Breast epithelium (tissue), 4 donors: Measurements from ENCODE around the gene RRAGD. TPM values are rescaled to one million over a fixed set of nuclear protein-coding genes. Genes with fewer than 3 reads are reported as not detected.

Experiments
- DNase-seq, 2 donors: peaks; one replicate each; pipeline ENCODE4 v3.0.0-alpha.2; 2019; ENCODE audit warnings: low spot score in 2 of 2
- H3K27ac ChIP-seq, 2 donors: fragments of 200-600 bp; sonication (generic) in 1 of 2; one replicate each; pipeline ENCODE4 v1.5.1; 2016 to 2019; ENCODE audit warnings: mild to moderate bottlenecking in 1 of 2
- H3K27me3 ChIP-seq, 2 donors: fragments of 200-600 bp; sonication (generic) in 1 of 2; one replicate each; pipeline versions ENCODE4 v1.5.1 to v1.6.0; 2017 to 2019; ENCODE audit warnings: control low read depth in 1 of 2, mild to moderate bottlenecking in 1 of 2
- H3K36me3 ChIP-seq: fragments of 200-600 bp; one replicate; pipeline ENCODE4 v1.5.1; 2019
- H3K4me1 ChIP-seq, 2 donors: fragments of 200-600 bp; sonication (generic); one replicate each; pipeline ENCODE4 v1.5.1; 2016 to 2019; ENCODE audit warnings: control low read depth in 1 of 2
- H3K4me3 ChIP-seq, 3 donors: fragments of 200-600 bp; sonication (generic); 1 replicate in 2 of 3; 2 replicates in 1 of 3; pipeline ENCODE4 v1.5.1; 2016 to 2019; ENCODE audit warnings: mild to moderate bottlenecking in 3 of 3, moderate library complexity in 2 of 3
- H3K9me3 ChIP-seq, 2 donors: fragments of 200-600 bp; sonication (generic) in 1 of 2; one replicate each; pipeline ENCODE4 v1.5.1; 2016 to 2019; ENCODE audit warnings: control low read depth in 1 of 2
- CTCF ChIP-seq, 3 donors: fragments of 450-650 bp; IDR thresholded peaks; one replicate each; pipeline ENCODE4 v1.5.1; 2016 to 2017; ENCODE audit warnings: antibody characterized with exemption in 3 of 3, mild to moderate bottlenecking in 3 of 3, moderate library complexity in 3 of 3
- POLR2A ChIP-seq: fragments of 450-650 bp; IDR thresholded peaks from one replicate; pipeline ENCODE4 v1.6.1; 2016; ENCODE audit warnings: antibody characterized with exemption, mild to moderate bottlenecking, moderate library complexity
- POLR2AphosphoS5 ChIP-seq, 3 donors: sonication (generic); formaldehyde crosslinking; IDR thresholded peaks; one replicate each; pipeline ENCODE4 v1.6.1; 2017; ENCODE audit warnings: antibody characterized with exemption in 3 of 3
- intact Hi-C: fragments of 100-400 bp; cut with DNase I; formaldehyde crosslinking; loops from one replicate; pipeline ENCODE4 v1.15.1; 2023; ENCODE audit warnings: low total_unique reads
- total RNA-seq, 3 donors: library from RNA; depleted of rRNA; stranded (reverse); fragments of >200 nt; gene quantifications; one replicate each; pipeline ENCODE4 v1.1.0, GENCODE V29; 2016

The RRAGD gene
- total RNA-seq, 3 donors from 2014 or later = 12.8 to 38.6 (median 23.9) TPM

GRCh38 chr6:89406141-89406540 lies 5.9 kb downstream of the RRAGD start:
- TF ChIP-seq POLR2A (no peak), CTCF (IDR thresholded peaks at IDR 0.05) (no peak), POLR2AphosphoS5 (IDR thresholded peaks at IDR 0.05) (no peak)
- intact Hi-C loops = no loop called here
- H3K4me3 ChIP-seq = no peak overlapping the region
- no peaks in the 10 kb centered on the region for H3K36me3 ChIP-seq
- H3K27me3 ChIP-seq = no peaks in the 10 kb centered on the region
- no peak overlapping the region for H3K27ac ChIP-seq
- H3K4me1 ChIP-seq = no peaks in the 10 kb centered on the region
- DNase-seq = no peak
- no peaks in the 10 kb centered on the region for H3K9me3 ChIP-seq

DNA sequence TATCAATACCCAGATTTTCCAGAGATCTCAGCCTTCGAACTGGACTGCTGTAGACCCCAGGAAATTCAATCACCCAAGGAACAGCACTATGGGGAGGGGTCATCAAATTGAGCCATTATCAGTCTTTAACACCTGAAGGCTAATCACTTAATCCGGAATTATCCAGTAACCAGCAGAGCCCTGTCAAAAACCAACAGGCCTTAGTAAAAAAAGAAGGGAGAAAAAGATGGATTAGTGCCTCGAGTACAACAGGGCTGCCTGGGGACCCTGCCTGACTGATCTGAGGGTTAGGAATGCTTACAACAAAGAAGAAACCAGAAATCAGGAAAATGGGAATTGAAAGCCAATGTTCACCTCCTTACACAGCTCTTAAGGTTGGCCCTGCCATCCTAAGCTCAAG lies 7.6 kb downstream of the RRAGD start:
- Histone ChIP-seq H3K27me3 (no peaks in the 10 kb centered on the region), H3K27ac (no peak overlapping the region), H3K36me3 (no peaks in the 10 kb centered on the region), H3K4me3 (no peak overlapping the region), H3K4me1 (no peaks in the 10 kb centered on the region), H3K9me3 (no peaks in the 10 kb centered on the region)
- intact Hi-C loops = no loop called here
- TF ChIP-seq POLR2A (no peak), CTCF (IDR thresholded peaks at IDR 0.05) (no peak), POLR2AphosphoS5 (IDR thresholded peaks at IDR 0.05) (no peak)
- no peak for DNase-seq

DNA sequence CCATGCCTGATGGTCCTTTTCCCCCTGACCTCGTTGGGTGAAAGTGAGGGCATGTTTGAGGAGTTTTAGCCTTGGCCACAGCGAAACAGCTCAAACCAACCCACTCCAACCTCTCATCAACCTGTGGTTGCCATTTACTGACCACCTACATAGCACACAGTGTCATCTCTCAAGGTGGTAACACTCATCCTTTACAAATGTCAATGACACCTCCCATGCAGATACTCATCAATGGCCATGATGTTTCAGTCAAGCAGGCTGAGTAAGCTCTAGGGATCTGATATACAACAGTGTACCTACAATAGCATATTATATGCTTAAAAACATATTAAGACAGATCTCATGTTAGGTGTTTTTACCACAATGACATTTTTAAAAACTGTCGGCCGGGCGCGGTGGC lies 9.3 kb downstream of the RRAGD start:
- Histone ChIP-seq H3K9me3 (no peaks in the 10 kb centered on the region), H3K36me3 (no peaks in the 10 kb centered on the region), H3K4me3 (no peak overlapping the region), H3K27me3 (no peaks in the 10 kb centered on the region), H3K27ac (no peak overlapping the region), H3K4me1 (no peaks in the 10 kb centered on the region)
- intact Hi-C loops = no loop called here
- no peak for DNase-seq
- TF ChIP-seq POLR2AphosphoS5 (IDR thresholded peaks at IDR 0.05) (no peak), POLR2A (no peak), CTCF (IDR thresholded peaks at IDR 0.05) (no peak)

DNA sequence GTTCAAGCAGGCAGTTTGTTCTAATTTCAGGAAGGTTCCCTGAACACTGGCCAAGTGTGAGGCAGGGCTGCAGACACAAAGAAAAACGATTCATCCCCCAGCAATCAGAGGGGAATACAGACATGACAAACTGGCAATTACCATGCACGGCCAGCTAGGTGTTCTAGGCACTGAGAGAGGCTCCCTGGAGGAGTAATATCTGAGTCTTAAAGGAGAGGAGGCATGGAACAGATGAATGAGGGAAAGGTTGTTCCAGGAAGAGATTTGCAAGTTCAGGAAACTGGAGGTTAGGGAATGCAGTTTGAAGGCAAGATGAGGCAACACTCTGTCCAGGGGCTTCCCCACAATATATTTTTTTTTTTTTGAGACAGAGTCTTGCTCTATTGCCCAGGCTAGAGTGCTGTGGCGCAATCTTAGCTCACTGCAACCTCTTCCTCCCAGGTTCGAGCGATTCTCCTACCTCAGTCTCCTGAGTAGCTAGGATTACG lies 11.1 kb downstream of the RRAGD start:
- Histone ChIP-seq H3K4me1 (no peaks in the 10 kb centered on the region), H3K27me3 (no peaks in the 10 kb centered on the region), H3K36me3 (no peaks in the 10 kb centered on the region), H3K9me3 (no peaks in the 10 kb centered on the region), H3K4me3 (no peak overlapping the region), H3K27ac (no peak overlapping the region)
- intact Hi-C loops = no loop called here
- no peak for DNase-seq
- no peak for TF ChIP-seq CTCF (IDR thresholded peaks at IDR 0.05)
- TF ChIP-seq POLR2A = no peak
- no peak for TF ChIP-seq POLR2AphosphoS5 (IDR thresholded peaks at IDR 0.05)

- no peak for DNase-seq
- Histone ChIP-seq H3K4me1 (no peaks in the 10 kb centered on the region), H3K36me3 (no peaks in the 10 kb centered on the region), H3K4me3 (no peak overlapping the region), H3K27ac (no peak overlapping the region), H3K27me3 (no peaks in the 10 kb centered on the region), H3K9me3 (no peaks in the 10 kb centered on the region)
- TF ChIP-seq POLR2AphosphoS5 (IDR thresholded peaks at IDR 0.05) (no peak), POLR2A (no peak), CTCF (IDR thresholded peaks at IDR 0.05) (no peak)
- intact Hi-C loops = no loop called here
These were observed 12.0 kb downstream of the RRAGD start for GRCh38 chr6:89400050-89400449.
